ENCODE data around the gene TNFRSF13B. TPM values are rescaled to one million over a fixed set of nuclear protein-coding genes. Genes with fewer than 3 reads are reported as not detected.
A peak's percentile ranks its signal among the peaks of the same experiment; 100 is the strongest.

Gene TNFRSF13B
- total RNA-seq, 1 experiment from 2014 or later: not detected

DNA sequence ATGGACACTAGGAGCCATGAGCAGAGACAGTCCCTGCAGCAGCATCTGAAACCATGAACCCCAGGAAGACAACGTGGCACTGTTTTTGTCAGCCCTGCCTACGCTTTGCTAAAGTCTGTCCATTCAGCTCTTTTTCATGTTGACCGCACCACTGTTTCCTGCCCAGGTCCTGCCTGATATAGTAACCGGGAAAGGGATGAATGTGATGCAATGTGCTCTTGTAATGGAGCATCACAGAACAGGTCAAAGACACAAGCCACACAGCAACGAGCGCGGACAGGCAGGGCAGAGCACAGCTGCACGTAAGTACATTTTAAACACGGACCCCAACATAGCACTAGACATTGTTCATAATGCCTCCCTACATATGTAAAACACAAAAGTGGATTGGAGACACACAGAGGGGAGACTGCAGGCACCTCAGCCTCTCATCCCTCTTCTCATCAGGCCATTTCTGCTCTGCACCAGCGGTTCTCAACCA lies 16.9 kb upstream of the TNFRSF13B start:
- Histone ChIP-seq H3K9me2 (ENCODE audit: insufficient read depth) (no peaks in the 10 kb centered on the region), H4K20me1 (ENCODE audit: insufficient read depth) (no peaks in the 10 kb centered on the region), H3K9me3 (ENCODE audit: insufficient read depth, low read depth) (peaks cover 3% of the 10 kb centered on the region; the same call in 1 of the 2 replicates), H3K4me3 (no peak overlapping the region), H3K4me2 (peak overlapping the region; percentile 17), H3K27me3 (ENCODE audit: insufficient read depth, low read depth) (no peaks in the 10 kb centered on the region), H3K79me2 (ENCODE audit: low read depth) (no peaks in the 10 kb centered on the region), H3K4me1 (replicated peaks; ENCODE audit: insufficient read depth) (peaks cover 19% of the 10 kb centered on the region), H3K36me3 (ENCODE audit: low read depth) (no peaks in the 10 kb centered on the region), H3F3A (ENCODE audit: insufficient read depth, low read depth) (peaks cover 12% of the 10 kb centered on the region; the same call in 1 of the 2 replicates), H2AFZ (no peak overlapping the region), H3K27ac (0 out of 2 replicates have a peak overlapping the region, but pooled peaks have one; percentile 17)
- TF ChIP-seq, protein P1, sequence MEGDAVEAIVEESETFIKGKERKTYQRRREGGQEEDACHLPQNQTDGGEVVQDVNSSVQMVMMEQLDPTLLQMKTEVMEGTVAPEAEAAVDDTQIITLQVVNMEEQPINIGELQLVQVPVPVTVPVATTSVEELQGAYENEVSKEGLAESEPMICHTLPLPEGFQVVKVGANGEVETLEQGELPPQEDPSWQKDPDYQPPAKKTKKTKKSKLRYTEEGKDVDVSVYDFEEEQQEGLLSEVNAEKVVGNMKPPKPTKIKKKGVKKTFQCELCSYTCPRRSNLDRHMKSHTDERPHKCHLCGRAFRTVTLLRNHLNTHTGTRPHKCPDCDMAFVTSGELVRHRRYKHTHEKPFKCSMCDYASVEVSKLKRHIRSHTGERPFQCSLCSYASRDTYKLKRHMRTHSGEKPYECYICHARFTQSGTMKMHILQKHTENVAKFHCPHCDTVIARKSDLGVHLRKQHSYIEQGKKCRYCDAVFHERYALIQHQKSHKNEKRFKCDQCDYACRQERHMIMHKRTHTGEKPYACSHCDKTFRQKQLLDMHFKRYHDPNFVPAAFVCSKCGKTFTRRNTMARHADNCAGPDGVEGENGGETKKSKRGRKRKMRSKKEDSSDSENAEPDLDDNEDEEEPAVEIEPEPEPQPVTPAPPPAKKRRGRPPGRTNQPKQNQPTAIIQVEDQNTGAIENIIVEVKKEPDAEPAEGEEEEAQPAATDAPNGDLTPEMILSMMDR (conservative IDR thresholded peaks at IDR 0.05): no peak
- no peak for TF ChIP-seq EZH2 (IDR thresholded peaks at IDR 0.05; ENCODE audit: low read depth)
- no peak for DNase-seq
- intact Hi-C loops (cut with micrococcal nuclease; ENCODE audit: unreplicated experiment): no loop called here
- CTCF ChIA-PET: interaction anchor here (0.6 to 1.0 kb wide), 3 partner anchors 19 to 405 kb away, joined by 3 to 8 read pairs (median 3); no protein-coding TSS in a partner anchor
- POLR2A ChIA-PET (ENCODE audit: unreplicated experiment): interaction anchor here (0.6 to 0.7 kb wide), 2 partner anchors 110 to 358 kb away, joined by 3 to 4 read pairs; no protein-coding TSS in a partner anchor
- BruUV-seq (replicated peaks): no TSS peak

DNA sequence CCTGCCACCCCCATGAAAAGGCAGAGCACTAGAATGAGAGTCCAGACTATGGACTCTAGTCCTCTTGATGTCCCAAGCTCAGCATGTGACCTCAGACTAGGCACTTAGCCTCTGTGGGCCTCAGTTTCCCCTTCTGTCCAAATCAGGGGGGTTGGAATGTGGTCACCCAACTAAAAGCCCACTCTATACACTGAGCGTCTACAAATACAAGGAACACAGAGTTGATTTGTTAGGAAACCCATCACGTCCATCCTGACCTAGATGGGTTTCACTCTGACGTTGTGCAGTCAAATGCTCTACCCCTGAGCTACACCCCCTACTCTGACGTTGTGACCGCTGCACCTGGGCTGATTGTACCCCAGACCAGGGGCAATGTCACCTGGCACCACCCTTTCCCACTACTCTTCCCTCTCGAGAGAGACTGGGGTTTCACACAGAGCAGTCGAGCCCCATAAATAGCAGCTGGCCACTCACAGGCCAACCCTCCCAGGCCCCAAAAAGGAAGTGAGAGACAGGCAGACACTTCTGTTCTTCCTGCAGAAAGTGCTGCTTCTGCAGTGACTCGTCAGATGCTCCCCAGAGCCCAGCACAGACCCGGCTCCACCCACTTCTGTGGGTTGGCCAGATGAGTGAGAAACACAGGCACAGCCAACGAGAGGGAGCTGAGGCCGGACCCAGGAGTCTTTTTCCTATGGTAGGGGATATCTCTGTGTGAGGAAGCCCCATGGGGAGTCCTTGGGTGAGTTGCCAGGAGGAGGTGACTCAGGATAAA lies 16.1 kb upstream of the TNFRSF13B start:
- no peak overlapping the region for H2AFZ ChIP-seq

More for the DNA sequence above, 16.1 kb upstream of the TNFRSF13B start:
- H3K4me3 ChIP-seq: no peak overlapping the region
- H3K9me2 ChIP-seq (ENCODE audit: insufficient read depth): no peaks in the 10 kb centered on the region
- ChIA-PET POLR2A (ENCODE audit: unreplicated experiment) (interaction anchor here (0.7 kb wide), 1 partner anchor 109 kb away, joined by 4 read pairs; no protein-coding TSS in a partner anchor), CTCF (interaction anchor here (0.8 to 1.0 kb wide), 2 partner anchors 18 to 404 kb away, joined by 3 read pairs; no protein-coding TSS in a partner anchor)
- BruUV-seq (replicated peaks): no TSS peak
- 0 out of 2 replicates have a peak overlapping the region, but pooled peaks have one; percentile 17 for H3K27ac ChIP-seq
- H4K20me1 ChIP-seq (ENCODE audit: insufficient read depth): no peaks in the 10 kb centered on the region
- no peaks in the 10 kb centered on the region for H3K27me3 ChIP-seq (ENCODE audit: insufficient read depth, low read depth)
- peaks cover 3% of the 10 kb centered on the region; the same call in 1 of the 2 replicates for H3K9me3 ChIP-seq (ENCODE audit: insufficient read depth, low read depth)
- DNase-seq: peak; percentile 63 to 65
- no peaks in the 10 kb centered on the region for H3K79me2 ChIP-seq (ENCODE audit: low read depth)
- intact Hi-C loops (cut with micrococcal nuclease; ENCODE audit: unreplicated experiment): no loop called here
- TF ChIP-seq EZH2 (IDR thresholded peaks at IDR 0.05; ENCODE audit: low read depth): no peak
- TF ChIP-seq, protein P1 (conservative IDR thresholded peaks at IDR 0.05): no peak
- H3K36me3 ChIP-seq (ENCODE audit: low read depth): no peaks in the 10 kb centered on the region
- peaks cover 19% of the 10 kb centered on the region for H3K4me1 ChIP-seq (replicated peaks; ENCODE audit: insufficient read depth)
- H3K4me2 ChIP-seq: peak overlapping the region; percentile 17
- H3F3A ChIP-seq (ENCODE audit: insufficient read depth, low read depth): peaks cover 12% of the 10 kb centered on the region; the same call in 1 of the 2 replicates
